GM19328 (cell line): ENCODE measurements around the gene SHROOM3.

Source experiments
- ATAC-seq: cut with Tn5 transposase; IDR thresholded peaks from one replicate; pipeline ENCODE4 v1.9.1; 2021; ENCODE audit warnings: mild to moderate bottlenecking, moderate library complexity; ENCODE audit not compliant: unreplicated experiment

Gene SHROOM3

DNA sequence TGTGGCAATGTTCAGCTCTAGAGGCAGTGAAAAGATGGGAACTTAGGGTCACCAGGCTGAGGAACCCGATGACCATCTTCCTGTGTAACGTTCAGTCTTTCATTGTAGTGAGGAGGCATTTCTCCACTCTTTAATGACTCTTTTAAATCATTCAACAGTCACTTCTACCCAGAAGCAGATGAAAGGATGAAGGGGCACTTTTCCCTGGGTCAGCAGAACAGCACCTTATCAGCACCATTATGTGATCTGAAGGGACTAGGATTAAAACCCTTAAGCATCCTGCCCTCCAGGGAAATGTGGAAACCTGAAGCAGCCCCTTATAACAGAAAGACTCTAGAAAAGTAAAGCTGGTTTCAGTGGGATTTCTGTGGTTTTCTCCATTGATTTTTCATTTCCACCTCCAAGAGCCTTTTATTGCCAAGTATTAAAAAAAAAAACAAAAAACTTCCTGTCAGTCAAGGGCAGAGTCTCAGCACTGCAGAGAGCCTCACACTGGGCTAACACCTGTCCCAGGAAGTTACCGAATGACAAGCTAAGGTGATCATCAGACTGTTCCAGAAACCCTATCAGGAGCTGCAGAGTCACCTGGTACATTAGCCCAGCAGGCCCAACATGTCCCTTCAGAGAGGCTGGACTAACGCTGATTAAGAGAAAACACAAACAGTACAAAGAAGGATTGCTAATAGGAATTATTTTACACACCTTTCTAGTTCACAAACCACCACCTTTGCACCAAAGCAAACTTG, 185.9 kb downstream of the SHROOM3 start:
- ATAC-seq = no peak

DNA sequence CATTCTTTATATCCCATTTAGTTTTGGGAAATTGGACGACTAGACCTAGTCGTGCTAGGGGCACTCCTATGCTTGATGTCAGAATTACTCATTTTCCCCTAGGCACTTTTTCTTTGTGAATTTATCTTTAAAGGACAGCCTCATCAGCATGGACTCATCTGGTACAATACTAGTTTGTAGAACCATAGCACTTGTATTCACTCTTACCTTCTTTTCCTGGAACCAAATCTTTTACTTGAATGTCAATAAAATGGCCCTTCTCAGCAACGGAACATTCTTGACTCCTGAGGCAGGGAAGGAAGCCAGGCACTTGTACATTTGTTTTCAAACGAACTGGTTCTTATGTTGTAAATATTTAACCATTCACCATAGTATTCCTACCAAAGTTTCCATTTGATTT, 187.1 kb downstream of the SHROOM3 start:
- ATAC-seq = no peak

DNA sequence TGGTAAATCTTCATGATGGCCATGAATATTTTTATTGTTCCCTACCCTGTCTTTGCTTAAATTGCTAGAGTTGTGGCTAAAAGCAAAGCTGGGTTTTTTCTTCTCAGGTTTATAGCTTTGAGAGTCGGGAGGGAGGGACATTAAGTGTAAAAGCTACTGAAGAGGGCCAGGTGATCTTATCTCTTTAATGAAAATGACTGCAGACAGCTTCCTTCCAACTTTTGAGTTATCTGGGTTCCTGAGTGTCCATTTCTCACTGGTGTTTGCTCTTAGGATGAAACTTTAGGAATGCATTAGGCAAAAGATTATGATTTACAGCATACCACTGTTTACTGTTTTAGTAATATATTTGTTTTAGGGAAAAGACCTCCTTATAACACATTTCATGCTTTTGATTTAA, 187.7 kb downstream of the SHROOM3 start:
- ATAC-seq = no peak

DNA sequence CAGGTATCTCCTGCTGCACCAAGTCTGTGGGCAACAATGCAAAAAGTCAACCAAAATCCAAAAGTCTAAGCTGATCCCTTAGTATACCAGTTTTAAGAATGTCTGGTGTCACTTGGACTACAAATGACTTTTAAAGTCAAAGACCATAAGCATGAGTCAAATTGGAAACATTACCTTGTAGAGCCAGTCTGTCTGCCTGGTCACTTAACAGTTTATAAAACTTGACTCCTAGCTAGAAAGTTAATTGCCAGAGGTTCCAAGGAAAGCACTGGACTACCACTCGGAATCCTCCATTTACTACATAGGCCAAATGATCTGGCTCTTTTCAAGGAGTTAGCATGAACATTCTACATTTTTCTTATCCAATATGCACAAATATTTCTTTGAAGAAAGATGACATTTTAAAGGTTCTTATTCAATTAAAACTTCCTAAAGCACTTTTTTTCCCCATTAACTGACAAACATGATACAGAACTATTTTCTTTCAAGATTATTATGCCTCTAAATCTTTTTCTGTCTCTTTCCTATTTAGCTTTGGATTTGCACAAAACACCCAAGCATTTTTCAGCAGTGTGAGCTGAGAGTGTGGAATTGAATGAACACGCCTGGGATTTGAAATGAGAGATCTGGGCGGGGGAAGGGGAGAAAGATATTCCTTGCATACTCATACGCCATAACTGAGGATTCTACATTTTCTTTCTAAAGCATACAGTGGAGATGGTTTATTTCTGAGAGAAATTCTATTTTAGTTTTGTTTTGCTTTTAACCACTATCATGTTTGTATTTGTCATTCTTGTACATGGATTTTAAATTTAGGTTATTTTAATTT, 188.4 kb downstream of the SHROOM3 start:
- ATAC-seq = no peak

DNA sequence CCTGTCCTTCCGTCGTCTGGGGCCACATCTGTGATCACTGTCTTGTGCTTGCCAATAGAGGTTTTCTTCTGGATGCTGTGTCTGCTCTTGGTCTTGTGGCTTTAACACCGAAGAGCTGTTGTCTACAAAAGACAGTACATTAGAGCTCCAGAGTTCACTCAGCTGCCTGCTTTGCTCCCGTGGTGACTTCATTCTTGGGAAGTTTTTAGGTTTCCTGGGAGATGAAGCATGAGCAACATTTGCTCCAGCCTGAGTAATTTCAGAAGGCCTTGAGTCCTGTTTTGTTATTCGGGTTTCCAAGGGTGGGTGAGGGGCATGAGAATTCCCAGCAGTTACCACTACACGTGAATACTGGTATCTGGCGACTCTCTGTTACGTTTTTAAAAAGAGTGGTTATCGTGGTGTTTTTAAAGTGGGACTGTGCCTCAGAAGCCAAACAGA, 189.2 kb downstream of the SHROOM3 start:
- ATAC-seq = no peak

DNA sequence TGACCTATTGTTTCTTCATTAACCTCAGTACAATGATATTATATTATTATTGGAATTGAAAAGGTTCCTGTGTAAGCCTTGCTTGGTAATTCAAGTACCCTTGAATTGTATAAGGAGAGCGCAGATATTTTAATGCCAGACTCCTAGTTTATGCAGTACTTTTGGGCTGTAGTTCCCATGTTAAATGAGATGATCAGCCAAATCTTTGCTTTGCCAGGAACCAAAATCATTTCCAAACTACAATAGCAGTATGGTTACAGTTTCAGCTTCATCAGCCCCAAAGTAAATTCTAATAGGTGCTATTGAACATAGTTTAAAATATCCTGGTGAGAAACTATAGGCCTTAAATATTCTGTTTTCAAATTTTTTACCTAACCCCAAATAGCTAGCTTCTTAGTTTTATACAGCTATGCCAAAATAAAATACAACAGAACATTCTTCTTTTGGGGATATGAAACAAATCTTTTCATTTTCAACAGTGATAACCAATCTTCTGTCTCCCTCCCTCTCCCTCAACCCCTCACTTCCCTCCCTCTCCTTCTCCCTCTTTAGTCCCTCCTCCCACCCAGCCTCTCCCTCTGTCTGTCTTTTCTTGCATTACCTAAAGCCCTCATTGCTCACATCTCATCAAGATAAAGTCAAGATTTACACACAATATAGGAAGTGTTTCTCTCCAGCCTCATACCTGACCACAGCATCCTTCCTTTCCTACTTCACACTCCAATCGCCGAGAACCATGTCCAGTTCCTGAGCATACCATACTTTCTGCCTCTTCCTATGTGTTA, 190.1 kb downstream of the SHROOM3 start:
- ATAC-seq = no peak

DNA sequence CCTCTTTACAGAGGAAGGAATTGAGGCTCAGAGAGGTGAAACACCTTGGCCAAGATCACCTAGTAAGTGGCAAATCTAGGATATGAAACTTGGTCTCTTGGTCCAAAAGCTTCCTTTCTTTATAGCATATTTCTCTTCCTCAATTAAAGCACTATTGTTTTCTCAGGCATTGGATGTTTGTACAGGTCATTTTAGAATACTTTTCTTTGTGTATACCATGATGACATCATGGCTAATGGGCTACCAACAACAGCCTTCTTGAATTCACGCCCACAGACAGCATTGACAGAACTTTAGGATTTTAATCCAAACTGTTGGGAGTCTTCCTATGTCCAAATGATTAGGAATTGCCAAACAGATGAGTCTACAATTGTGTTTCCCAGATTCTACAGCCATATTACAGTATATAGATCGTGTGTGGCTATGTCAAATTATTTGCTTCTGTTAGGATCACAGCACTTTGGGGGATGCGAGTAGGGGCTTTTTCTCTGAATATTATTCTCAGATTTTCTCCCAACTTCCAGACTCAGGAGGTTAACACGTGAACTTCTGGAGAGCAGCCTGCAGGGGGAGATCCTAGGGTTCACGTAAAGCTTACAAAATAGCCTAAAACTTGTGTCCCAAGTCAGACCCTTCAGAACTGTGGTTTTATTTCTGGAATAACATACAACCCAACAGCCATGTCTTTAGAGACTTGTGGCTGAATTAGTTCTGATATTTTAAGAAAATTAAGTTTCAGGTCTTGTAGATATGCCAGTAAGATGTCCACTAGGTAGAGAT, 191.8 kb downstream of the SHROOM3 start:
- no peak for ATAC-seq

DNA sequence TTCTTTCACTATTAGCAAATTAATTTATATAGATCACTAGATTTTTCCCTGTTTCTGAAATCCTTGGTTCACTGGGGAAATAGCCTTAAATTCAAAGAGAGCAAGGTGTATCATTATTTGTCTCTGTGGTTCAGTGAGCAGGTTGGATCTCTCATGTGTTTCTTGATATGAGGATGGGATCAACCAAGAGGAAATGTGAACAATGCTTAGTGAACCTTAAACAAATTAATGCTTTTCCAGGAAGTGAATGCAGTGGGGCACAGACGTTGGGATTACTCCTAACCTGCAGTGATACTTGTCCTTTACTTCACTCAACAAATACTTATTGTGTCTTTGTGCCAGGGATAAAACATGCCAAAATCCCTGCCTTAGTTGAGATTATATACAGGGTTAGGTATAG, 193.2 kb downstream of the SHROOM3 start:
- no peak for ATAC-seq

DNA sequence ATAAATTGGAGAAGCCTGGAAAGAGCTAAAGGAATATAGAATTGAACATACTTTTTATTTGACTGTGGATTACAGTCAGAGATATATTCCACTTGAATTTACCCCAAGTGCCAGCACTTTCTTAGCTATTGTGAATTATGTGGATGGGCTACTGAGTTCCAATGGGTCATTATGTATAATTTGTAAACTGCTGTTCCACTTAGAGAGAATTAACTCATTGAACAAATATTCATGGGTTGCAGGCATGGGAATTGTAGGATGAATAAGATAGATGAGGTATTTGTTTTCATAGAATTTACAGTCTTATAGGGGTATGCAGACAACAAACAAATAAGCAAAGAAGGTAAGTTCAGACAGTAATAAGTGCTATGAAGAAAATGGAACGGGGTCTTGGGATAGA, 195.7 kb downstream of the SHROOM3 start:
- ATAC-seq = no peak

DNA sequence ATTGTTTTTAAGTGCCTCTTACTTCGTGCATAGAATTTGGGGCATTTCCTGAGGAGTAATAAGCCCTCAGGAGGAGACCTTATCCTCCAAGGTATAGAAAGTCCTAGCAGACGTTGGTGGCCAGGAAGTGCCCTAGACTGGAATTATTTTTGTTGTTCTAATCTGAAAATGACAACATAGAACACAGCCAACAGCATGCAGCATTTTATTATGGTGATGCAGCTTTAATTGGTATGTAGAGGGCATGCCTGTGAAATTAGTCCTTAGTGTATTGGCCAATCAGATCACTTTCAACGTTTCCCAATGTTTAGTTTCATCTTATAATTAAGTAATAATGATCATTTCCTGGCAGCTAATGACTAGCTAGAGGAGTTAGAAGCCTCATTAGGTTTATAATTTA, 199.2 kb downstream of the SHROOM3 start:
- ATAC-seq = no peak

DNA sequence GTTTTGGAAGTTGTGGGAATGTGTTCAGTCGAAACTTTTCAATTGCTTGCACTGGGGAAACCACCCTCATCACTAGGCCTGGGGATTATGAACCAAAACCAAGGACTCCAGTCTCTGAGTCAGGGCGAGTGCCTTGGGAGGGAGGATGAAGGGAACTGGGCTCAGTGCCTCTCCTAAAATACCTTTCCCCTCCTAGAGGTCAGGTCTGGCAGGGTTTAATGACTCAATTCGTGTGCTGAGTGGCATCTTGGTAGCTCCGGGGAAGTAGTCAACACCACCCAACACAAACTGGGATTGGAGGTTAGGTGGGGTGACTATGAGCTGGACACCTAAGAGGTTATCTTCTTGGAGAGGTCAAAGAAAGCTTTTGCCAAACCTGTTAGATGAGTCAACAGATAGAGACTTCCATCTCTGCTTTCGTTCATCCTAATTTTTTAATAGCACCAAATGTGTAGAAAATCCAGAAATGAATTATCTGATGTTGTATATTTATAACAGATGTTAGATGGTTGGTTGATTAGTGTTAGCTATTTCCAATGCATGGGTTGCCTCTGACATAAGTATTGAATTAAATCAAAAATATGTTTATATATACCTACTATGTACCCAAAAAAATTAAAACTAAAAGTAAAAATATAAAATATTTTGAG, 202.8 kb downstream of the SHROOM3 start:
- no peak for ATAC-seq

DNA sequence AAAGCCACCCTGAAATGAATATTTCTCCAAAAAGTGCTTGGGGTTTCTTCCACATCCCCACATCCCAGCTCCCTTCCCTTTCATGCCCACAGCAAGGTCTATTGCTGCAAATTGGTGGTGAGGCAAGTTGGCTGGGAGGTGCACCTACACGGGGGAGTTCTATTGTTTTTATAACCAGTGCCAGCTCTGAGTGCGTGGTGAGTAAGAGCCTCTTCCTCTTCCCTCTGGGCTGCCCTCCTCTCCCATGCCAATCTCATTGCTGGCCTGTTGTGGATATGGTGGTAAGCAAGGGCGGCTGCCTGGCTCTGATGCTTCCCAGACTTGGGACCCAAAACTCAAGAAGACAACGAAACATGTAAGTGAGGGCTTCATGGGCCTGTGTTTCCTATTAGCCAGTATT, 204.3 kb downstream of the SHROOM3 start:
- no peak for ATAC-seq

DNA sequence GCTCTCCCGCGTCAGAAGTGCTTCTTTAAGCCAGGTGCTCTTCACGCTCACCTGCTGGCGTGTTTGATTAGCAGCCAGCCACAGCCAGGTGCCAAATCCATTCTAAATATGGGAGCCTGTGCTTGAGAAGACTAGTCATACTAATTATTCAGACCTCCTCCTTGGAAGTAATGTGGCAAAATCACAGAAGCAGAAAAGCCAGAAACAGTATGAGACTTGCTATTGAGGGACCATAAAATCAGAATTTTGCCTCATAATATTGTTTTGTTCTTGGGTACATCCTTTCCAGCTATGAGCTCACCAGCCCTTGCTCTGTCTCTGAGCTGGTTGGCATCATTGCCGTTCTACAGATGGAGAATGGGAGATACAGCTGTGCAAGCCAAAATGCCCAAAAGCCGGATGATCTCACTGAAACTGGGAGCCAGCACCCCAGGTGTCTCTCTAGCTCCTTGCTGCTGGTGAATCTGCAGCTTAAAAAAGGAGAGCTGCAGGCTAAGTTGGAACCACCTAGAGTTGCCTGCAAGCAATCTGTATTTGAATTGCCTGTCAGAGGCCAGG, 205.4 kb downstream of the SHROOM3 start:
- no peak for ATAC-seq

DNA sequence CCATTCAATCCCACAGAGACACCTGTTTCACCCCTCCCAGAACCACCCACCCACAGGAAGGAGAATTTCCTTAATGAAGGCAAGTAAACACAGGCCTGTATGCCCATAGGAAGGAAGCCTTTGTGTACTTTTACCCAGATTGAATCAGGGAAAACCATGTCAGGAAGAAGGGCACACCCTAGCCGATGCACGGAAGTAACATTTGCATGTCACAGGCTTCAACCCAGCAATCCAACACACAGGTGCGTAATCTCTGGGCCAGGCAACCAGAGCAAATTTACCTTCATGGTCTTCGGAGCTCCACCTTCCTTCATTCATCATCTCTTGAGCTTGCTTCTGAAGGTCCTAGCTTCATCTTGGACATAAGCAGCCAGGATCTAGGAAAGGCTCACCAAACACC, 206.3 kb downstream of the SHROOM3 start:
- ATAC-seq = no peak

DNA sequence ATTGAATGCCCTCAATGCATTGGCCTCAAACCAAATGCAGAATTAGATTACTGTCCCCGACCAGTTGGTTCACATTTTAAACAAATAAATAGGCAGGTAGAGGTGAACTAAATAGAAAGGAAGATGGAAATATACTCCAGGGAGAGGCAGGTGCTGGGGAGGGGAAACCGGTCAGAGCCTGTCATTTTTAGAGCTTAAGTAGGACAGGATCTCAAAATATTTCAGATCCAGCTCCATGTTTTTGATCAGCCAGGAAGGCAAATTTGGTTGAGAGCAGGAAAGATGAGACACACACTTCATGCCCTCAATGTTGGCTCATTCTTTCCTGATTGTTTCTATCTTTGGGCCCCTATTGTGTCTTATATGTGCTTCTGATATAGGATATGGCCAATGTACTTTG, 206.7 kb downstream of the SHROOM3 start:
- no peak for ATAC-seq

DNA sequence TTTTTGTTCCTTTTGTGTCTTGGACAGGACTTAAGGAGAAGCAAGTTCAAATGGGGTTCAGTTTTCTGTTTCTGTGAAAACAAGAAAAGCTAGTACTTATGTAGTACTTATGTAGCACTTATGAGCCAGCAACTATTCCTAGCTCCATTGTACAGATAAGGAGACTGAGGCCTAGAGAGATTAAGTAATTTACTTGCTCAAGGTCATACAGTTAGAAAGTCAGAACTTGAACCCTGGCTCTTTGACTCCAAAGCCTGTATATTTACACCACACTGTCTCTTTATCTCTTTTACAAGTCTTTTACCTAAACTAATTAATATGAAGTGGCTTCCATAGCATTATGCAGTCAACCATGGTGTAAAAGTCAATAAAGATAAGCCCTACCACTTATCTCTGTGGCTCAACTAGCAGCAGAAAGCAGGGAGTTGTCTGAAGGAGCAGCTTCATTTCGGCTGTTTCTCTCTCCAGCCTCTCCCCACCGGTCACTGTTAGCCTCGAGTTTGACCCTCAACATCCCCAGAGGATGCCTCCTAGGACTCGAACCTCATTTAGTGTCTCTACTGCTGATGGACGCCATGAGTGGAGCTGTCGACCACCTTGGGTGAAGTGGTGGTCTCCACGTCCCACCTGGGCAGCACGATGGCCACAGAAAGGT, 209.9 kb downstream of the SHROOM3 start:
- no peak for ATAC-seq

DNA sequence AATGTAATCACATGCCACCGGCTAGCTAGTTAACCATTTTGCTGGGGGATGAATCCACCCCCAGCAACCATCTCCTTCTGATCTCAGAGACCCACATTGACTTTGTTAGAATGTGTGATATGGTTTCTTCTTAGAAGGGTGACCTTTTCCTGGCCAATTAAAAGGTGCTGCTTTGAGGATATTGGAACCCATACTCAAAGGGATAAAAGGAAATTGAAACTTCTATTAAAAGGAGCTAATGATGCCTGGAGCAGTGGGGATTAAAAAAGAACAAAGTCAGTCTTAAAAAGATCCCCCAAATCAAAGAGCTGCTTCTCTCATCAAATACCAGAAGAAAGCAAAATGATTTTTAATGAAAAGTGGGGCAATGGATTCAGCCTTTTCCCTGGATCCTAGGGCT, 214.1 kb downstream of the SHROOM3 start:
- no peak for ATAC-seq

DNA sequence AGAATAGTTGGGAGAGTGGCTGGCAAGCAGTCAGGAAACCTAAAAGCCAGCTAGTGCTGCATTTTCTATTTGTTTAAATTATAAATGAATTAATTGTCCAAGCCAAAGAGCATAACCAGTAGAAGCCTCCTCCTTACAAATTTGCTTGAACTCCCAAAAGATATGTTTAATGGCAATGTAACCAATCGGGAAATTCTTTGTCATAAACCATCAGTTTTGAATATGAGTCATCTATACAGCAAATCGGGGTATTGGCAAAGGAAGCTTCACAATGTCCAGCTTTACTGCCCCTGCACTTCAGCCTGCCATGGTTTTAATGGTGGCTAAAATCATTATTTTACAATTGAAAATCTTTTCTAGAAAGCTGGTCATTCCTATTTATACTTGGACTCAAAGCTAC, 216.6 kb downstream of the SHROOM3 start:
- ATAC-seq = no peak

DNA sequence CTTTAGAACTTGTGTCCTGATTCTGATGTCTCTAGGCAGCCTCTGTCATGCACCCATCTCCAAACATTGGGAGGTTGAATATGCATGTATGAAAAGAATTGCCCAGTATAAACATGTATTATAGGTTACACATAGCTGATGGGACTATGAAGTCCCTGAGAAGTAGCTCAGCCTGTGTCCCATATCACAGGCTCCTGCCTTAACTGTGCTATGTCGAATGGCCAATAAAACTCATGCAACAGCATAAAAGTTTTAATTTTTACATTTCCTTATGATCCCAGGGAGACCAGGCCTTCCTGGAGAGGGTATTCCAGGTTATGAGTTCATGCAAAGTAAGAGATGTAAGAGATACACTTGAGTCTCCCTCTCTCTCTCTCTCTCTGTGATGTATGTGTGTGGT, 217.4 kb downstream of the SHROOM3 start:
- no peak for ATAC-seq
